ENCODE results near the gene LANCL2. TPM values are rescaled to one million over a fixed set of nuclear protein-coding genes. Genes with fewer than 3 reads are reported as not detected.

The LANCL2 gene
- total RNA-seq, 1 experiment from 2014 or later = 10.0 TPM

DNA sequence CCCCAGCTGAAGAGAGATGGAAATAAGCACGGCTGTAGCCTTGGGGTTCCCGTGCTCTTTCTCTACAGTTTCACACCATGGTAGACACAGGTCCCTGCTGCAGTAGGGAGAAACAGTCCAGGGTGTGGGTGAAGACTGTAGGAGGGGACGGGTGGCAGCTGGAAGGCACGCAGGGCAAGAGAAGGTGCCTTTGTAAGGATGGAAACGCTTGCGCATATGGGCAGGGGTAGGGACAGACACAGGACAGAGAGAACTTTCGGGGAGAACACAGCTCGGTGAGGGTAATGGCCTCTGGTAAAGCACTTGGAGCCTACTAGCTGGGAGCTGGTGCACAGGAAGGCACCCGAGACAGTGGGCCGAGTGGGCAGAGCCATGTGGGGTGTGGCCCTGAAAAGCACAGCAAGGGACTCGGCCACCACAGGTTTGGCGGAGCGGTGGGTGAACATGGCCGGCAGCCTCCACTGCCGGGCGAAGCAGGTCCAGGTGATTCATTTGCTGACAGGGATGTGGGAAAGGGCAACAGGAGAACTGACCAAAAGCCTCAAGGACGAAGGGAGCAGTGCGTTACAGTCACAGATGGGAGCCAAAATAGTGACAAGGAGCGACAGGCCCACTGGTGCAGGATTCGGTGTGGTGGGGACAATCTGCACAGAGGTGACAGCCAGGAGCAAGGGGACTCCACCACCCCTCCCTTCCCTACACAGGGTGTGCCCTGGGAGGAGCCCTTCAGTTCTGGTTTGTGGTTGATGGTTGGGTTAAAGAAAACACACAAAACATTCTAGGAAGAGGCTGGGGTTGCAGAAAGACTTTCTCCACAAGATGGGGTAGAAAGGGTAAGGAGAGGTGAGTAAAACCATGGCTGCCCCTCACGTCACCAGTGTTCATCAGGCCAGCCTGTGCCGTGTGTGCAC, 110.1 kb downstream of the LANCL2 start:
- Histone ChIP-seq H3K4me1 (ENCODE audit: control insufficient read depth in 1 of 2, insufficient read depth in 2 of 2, low read length in 2 of 2) (no peaks in the 10 kb centered on the region), H3K36me3 (ENCODE audit: control insufficient read depth in 1 of 2, insufficient read depth in 2 of 2, low read length in 2 of 2) (no peaks in the 10 kb centered on the region), H3K9me2 (ENCODE audit: insufficient read depth) (no peaks in the 10 kb centered on the region), H3K79me2 (ENCODE audit: insufficient read depth, low read length) (no peaks in the 10 kb centered on the region), H3K27me3 (ENCODE audit: insufficient read depth, low read length) (no peaks in the 10 kb centered on the region), H3K9me3 (ENCODE audit: control insufficient read depth in 1 of 2, insufficient read depth in 1 of 2, low read depth in 1 of 2, low read length in 2 of 2) (no peaks in the 10 kb centered on the region), H3K4me2 (ENCODE audit: low read length) (no peak overlapping the region), H4K20me1 (ENCODE audit: insufficient read depth) (no peaks in the 10 kb centered on the region), H2AFZ (ENCODE audit: low read depth, low read length, poor library complexity, severe bottlenecking) (no peak overlapping the region), H3K4me3 (replicated peaks in 1 of 2; ENCODE audit: low read depth in 1 of 2, low read length in 2 of 2) (no peak overlapping the region), H3K27ac (ENCODE audit: low read depth, low read length) (no peak overlapping the region), H3K9ac (ENCODE audit: low read length) (no peak overlapping the region)
- ATAC-seq (no peak), DNase-seq (ENCODE audit: low read depth, low spot score) (no peak)
- TF ChIP-seq, protein P1, sequence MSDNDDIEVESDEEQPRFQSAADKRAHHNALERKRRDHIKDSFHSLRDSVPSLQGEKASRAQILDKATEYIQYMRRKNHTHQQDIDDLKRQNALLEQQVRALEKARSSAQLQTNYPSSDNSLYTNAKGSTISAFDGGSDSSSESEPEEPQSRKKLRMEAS (IDR thresholded peaks at IDR 0.05) = no peak
- TF ChIP-seq POLR2AphosphoS5 (IDR thresholded peaks at IDR 0.05; ENCODE audit: low read depth, low read length) (no peak), TCF7L2 (IDR thresholded peaks at IDR 0.05; ENCODE audit: borderline replicate concordance, extremely low read depth, insufficient read depth, insufficient read length) (no peak), ZFX (IDR thresholded peaks at IDR 0.05) (no peak), ELF1 (IDR thresholded peaks at IDR 0.05; ENCODE audit: borderline replicate concordance, low read depth) (no peak), RAD21 (IDR thresholded peaks at IDR 0.05; ENCODE audit: low read depth) (no peak), EGR1 (IDR thresholded peaks at IDR 0.05; ENCODE audit: low read depth) (no peak), EZH2 (IDR thresholded peaks at IDR 0.05) (no peak), JUND (IDR thresholded peaks at IDR 0.05) (no peak), FOSL1 (IDR thresholded peaks at IDR 0.05; ENCODE audit: low read depth) (no peak), SP1 (IDR thresholded peaks at IDR 0.05; ENCODE audit: low read depth) (no peak), EZH2phosphoT487 (IDR thresholded peaks at IDR 0.05; ENCODE audit: borderline replicate concordance) (no peak)
- TF ChIP-seq, protein P2, sequence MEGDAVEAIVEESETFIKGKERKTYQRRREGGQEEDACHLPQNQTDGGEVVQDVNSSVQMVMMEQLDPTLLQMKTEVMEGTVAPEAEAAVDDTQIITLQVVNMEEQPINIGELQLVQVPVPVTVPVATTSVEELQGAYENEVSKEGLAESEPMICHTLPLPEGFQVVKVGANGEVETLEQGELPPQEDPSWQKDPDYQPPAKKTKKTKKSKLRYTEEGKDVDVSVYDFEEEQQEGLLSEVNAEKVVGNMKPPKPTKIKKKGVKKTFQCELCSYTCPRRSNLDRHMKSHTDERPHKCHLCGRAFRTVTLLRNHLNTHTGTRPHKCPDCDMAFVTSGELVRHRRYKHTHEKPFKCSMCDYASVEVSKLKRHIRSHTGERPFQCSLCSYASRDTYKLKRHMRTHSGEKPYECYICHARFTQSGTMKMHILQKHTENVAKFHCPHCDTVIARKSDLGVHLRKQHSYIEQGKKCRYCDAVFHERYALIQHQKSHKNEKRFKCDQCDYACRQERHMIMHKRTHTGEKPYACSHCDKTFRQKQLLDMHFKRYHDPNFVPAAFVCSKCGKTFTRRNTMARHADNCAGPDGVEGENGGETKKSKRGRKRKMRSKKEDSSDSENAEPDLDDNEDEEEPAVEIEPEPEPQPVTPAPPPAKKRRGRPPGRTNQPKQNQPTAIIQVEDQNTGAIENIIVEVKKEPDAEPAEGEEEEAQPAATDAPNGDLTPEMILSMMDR (IDR thresholded peaks at IDR 0.05 in 2 of 3, conservative IDR thresholded peaks at IDR 0.05 in 1 of 3; ENCODE audit: borderline replicate concordance in 1 of 3, insufficient read depth in 1 of 3, low read depth in 2 of 3, low read length in 2 of 3) = no peak
- TF ChIP-seq, protein P3, sequence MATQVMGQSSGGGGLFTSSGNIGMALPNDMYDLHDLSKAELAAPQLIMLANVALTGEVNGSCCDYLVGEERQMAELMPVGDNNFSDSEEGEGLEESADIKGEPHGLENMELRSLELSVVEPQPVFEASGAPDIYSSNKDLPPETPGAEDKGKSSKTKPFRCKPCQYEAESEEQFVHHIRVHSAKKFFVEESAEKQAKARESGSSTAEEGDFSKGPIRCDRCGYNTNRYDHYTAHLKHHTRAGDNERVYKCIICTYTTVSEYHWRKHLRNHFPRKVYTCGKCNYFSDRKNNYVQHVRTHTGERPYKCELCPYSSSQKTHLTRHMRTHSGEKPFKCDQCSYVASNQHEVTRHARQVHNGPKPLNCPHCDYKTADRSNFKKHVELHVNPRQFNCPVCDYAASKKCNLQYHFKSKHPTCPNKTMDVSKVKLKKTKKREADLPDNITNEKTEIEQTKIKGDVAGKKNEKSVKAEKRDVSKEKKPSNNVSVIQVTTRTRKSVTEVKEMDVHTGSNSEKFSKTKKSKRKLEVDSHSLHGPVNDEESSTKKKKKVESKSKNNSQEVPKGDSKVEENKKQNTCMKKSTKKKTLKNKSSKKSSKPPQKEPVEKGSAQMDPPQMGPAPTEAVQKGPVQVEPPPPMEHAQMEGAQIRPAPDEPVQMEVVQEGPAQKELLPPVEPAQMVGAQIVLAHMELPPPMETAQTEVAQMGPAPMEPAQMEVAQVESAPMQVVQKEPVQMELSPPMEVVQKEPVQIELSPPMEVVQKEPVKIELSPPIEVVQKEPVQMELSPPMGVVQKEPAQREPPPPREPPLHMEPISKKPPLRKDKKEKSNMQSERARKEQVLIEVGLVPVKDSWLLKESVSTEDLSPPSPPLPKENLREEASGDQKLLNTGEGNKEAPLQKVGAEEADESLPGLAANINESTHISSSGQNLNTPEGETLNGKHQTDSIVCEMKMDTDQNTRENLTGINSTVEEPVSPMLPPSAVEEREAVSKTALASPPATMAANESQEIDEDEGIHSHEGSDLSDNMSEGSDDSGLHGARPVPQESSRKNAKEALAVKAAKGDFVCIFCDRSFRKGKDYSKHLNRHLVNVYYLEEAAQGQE (IDR thresholded peaks at IDR 0.05; ENCODE audit: low read depth) = no peak
- TF ChIP-seq, protein P4, sequence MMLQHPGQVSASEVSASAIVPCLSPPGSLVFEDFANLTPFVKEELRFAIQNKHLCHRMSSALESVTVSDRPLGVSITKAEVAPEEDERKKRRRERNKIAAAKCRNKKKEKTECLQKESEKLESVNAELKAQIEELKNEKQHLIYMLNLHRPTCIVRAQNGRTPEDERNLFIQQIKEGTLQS (IDR thresholded peaks at IDR 0.05) = no peak
- ChIA-PET RAD21 (ENCODE audit: low non-redundant PET in 1 of 2, low total read pairs in 2 of 2, uncharacterized antibody in 2 of 2, unreplicated experiment in 2 of 2) (no interaction called here), POLR2A (no interaction called here), CTCF (no interaction called here)
- intact Hi-C loops (cut with micrococcal nuclease) = no loop called here
- no TSS peak for BruUV-seq (replicated peaks)

All from HCT116 (cell line).